Right atrium auricular region (tissue), 2 donors: ENCODE measurements around the gene PTPN4. TPM values are rescaled to one million over a fixed set of nuclear protein-coding genes. Genes with fewer than 3 reads are reported as not detected.
"Not testable (repeated sequence)": the region's sequence is repeated elsewhere in the genome, so short reads cannot be mapped to it uniquely, and the experiment has no call there.

Experiments
- DNase-seq: peaks from one replicate; pipeline ENCODE4 v3.0.0-alpha.2; 2019; ENCODE audit warnings: low spot score
- H3K27ac ChIP-seq, 2 donors: fragments of 200-600 bp; sonication (generic); 1 replicate in 1 of 2; 2 replicates in 1 of 2; pipeline ENCODE4 v1.5.1; 2016 to 2019
- H3K27me3 ChIP-seq, 2 donors: fragments of 200-600 bp; sonication (generic); one replicate each; pipeline versions ENCODE4 v1.5.1 to v1.6.0; 2017 to 2019
- H3K36me3 ChIP-seq: fragments of 200-600 bp; sonication (generic); one replicate; pipeline ENCODE4 v1.5.1; 2016
- H3K4me1 ChIP-seq, 2 donors: fragments of 200-600 bp; sonication (generic); one replicate each; pipeline versions ENCODE4 v1.5.1 to v1.6.0; 2017 to 2019
- H3K4me3 ChIP-seq, 2 donors: fragments of 200-600 bp; sonication (generic); 1 replicate in 1 of 2; 2 replicates in 1 of 2; pipeline ENCODE4 v1.5.1; 2017 to 2019; ENCODE audit warnings: mild to moderate bottlenecking in 1 of 2, moderate library complexity in 1 of 2
- H3K9me3 ChIP-seq, 2 donors: fragments of 200-600 bp; sonication (generic); one replicate each; pipeline ENCODE4 v1.5.1; 2019
- CTCF ChIP-seq, 2 donors: fragments of 200-600 bp; sonication (generic); IDR thresholded peaks; one replicate each; pipeline ENCODE4 v1.5.1; 2019; ENCODE audit warnings: antibody characterized with exemption in 2 of 2
- total RNA-seq, 2 donors: library from RNA; depleted of rRNA; stranded (reverse); fragments of >200 nt; gene quantifications; one replicate each; pipeline ENCODE4 v1.1.0, GENCODE V29; 2016

PTPN4 gene
- total RNA-seq, 2 donors from 2014 or later, result 23.7 to 44.1 TPM

- Histone ChIP-seq H3K27ac (no peak overlapping the region), H3K4me3 (no peak overlapping the region), H3K9me3 (no peaks in the 10 kb centered on the region), H3K27me3 (no peaks in the 10 kb centered on the region), H3K36me3 (no peaks in the 10 kb centered on the region), H3K4me1 (peaks cover 0 to 4% of the 10 kb centered on the region in 2 donors)
- no peak for TF ChIP-seq CTCF (IDR thresholded peaks at IDR 0.05)
- DNase-seq, result no peak
Measured at GRCh38 chr2:119803101-119803500, 43.4 kb downstream of the PTPN4 start.

- not testable (repeated sequence) for H3K36me3 ChIP-seq, H3K27me3 ChIP-seq, H3K27ac ChIP-seq, DNase-seq, H3K4me3 ChIP-seq, H3K9me3 ChIP-seq
- H3K4me1 ChIP-seq, result peaks cover 0 to 13% of the 10 kb centered on the region in 2 donors
Measured at GRCh38 chr2:119804409-119804808, 44.7 kb downstream of the PTPN4 start.

GRCh38 chr2:119808516-119809147 is 48.9 kb downstream of the PTPN4 start:
- no peak for DNase-seq
- H3K27ac ChIP-seq, result no peak overlapping the region
- TF ChIP-seq CTCF (IDR thresholded peaks at IDR 0.05), result no peak

GRCh38 chr2:119809339-119810048 is 49.8 kb downstream of the PTPN4 start:
- no peak for DNase-seq

More at GRCh38 chr2:119808516-119809147, 48.9 kb downstream of the PTPN4 start:
- H3K27me3 ChIP-seq, result no peaks in the 10 kb centered on the region
- no peaks in the 10 kb centered on the region for H3K9me3 ChIP-seq
- peaks cover 5% of the 10 kb centered on the region for H3K36me3 ChIP-seq
- peaks cover 0 to 18% of the 10 kb centered on the region in 2 donors for H3K4me1 ChIP-seq
- no peak overlapping the region for H3K4me3 ChIP-seq

GRCh38 chr2:119810049-119810630 is 50.4 kb downstream of the PTPN4 start:
- Histone ChIP-seq H3K4me1 (peaks cover 0 to 18% of the 10 kb centered on the region in 2 donors), H3K9me3 (no peaks in the 10 kb centered on the region), H3K27me3 (no peaks in the 10 kb centered on the region), H3K4me3 (no peak overlapping the region), H3K27ac (no peak overlapping the region), H3K36me3 (peaks cover 5% of the 10 kb centered on the region)
- no peak for DNase-seq
- no peak for TF ChIP-seq CTCF (IDR thresholded peaks at IDR 0.05)

More at GRCh38 chr2:119809339-119810048, 49.8 kb downstream of the PTPN4 start:
- Histone ChIP-seq H3K4me1 (peaks cover 0 to 18% of the 10 kb centered on the region in 2 donors), H3K4me3 (no peak overlapping the region), H3K27me3 (no peaks in the 10 kb centered on the region), H3K36me3 (peaks cover 5% of the 10 kb centered on the region), H3K9me3 (no peaks in the 10 kb centered on the region), H3K27ac (no peak overlapping the region)
- TF ChIP-seq CTCF (IDR thresholded peaks at IDR 0.05), result no peak

- TF ChIP-seq CTCF (IDR thresholded peaks at IDR 0.05), result no peak
- H3K9me3 ChIP-seq, result peaks cover 0 to 7% of the 10 kb centered on the region in 2 donors
- H3K4me1 ChIP-seq, result peaks cover 0 to 10% of the 10 kb centered on the region in 2 donors
- no peaks in the 10 kb centered on the region for H3K27me3 ChIP-seq
- H3K4me3 ChIP-seq, result no peak overlapping the region
- H3K27ac ChIP-seq, result no peak overlapping the region
- DNase-seq, result no peak
- H3K36me3 ChIP-seq, result peaks cover 5% of the 10 kb centered on the region
Measured at GRCh38 chr2:119814216-119814615, 54.5 kb downstream of the PTPN4 start.
